NT2/D1 (cell line): Measurements from ENCODE around the gene SNX17.
"Not testable (repeated sequence)": the region's sequence is repeated elsewhere in the genome, so short reads cannot be mapped to it uniquely, and the experiment has no call there.

Experiments used
- DNase-seq: peaks from one replicate; pipeline ENCODE4 v3.0.0-alpha.2; 2011; ENCODE audit warnings: low read depth, low spot score
- H3K27me3 ChIP-seq: 2 replicates; pipeline ENCODE4 v1.6.0; 2011; ENCODE audit warnings: mild to moderate bottlenecking; ENCODE audit not compliant: insufficient read length, insufficient read depth
- H3K36me3 ChIP-seq: 2 replicates; pipeline ENCODE4 v1.6.1; 2011; ENCODE audit warnings: mild to moderate bottlenecking, low read length, mixed read lengths; ENCODE audit not compliant: insufficient read depth, insufficient read length
- H3K4me1 ChIP-seq: 2 replicates; pipeline ENCODE4 v1.5.1; 2011; ENCODE audit not compliant: insufficient read depth, insufficient read length
- H3K4me3 ChIP-seq: 2 replicates; pipeline ENCODE4 v1.5.1; 2011; ENCODE audit warnings: low read depth; ENCODE audit not compliant: insufficient read length
- H3K9ac ChIP-seq: 2 replicates; pipeline ENCODE4 v1.6.0; 2011; ENCODE audit warnings: low read depth; ENCODE audit not compliant: insufficient read length
- H3K9me3 ChIP-seq: 2 replicates; pipeline ENCODE4 v1.5.1; 2011; ENCODE audit warnings: mild to moderate bottlenecking, low read length; ENCODE audit not compliant: insufficient read depth
- SUZ12 ChIP-seq: IDR thresholded peaks from 2 replicates; pipeline ENCODE4 v1.6.1; 2011; ENCODE audit not compliant: insufficient read length, insufficient read depth; ENCODE audit errors: extremely low read depth
- YY1 ChIP-seq: IDR thresholded peaks from 2 replicates; pipeline ENCODE4 v1.6.1; 2011; ENCODE audit not compliant: insufficient read length, insufficient read depth
- ZNF274 ChIP-seq: IDR thresholded peaks from 2 replicates; pipeline ENCODE4 v1.6.1; 2011; ENCODE audit warnings: mild to moderate bottlenecking, low read depth, low read length

SNX17 gene

GRCh38 chr2:27335311-27335710 is 35.1 kb upstream of the SNX17 start:
- H3K27me3 ChIP-seq, result no peaks in the 10 kb centered on the region
- H3K36me3 ChIP-seq, result peaks cover 88% of the 10 kb centered on the region
- TF ChIP-seq SUZ12 (no peak), ZNF274 (no peak), YY1 (no peak)
- DNase-seq, result no peak
- H3K9me3 ChIP-seq, result no peaks in the 10 kb centered on the region
- H3K9ac ChIP-seq, result no peak overlapping the region
- H3K4me3 ChIP-seq, result no peak overlapping the region
- no peaks in the 10 kb centered on the region for H3K4me1 ChIP-seq

GRCh38 chr2:27336173-27336572 is 34.2 kb upstream of the SNX17 start:
- TF ChIP-seq YY1, result no peak
- no peak for TF ChIP-seq SUZ12
- no peaks in the 10 kb centered on the region for H3K27me3 ChIP-seq
- peaks cover 87% of the 10 kb centered on the region for H3K36me3 ChIP-seq
- no peaks in the 10 kb centered on the region for H3K4me1 ChIP-seq
- no peak for DNase-seq
- H3K9ac ChIP-seq, result no peak overlapping the region
- H3K9me3 ChIP-seq, result no peaks in the 10 kb centered on the region
- H3K4me3 ChIP-seq, result no peak overlapping the region

GRCh38 chr2:27347641-27348040 is 22.8 kb upstream of the SNX17 start:
- no peak for DNase-seq
- no peaks in the 10 kb centered on the region for H3K4me1 ChIP-seq
- no peak overlapping the region for H3K4me3 ChIP-seq
- no peaks in the 10 kb centered on the region for H3K9me3 ChIP-seq
- H3K27me3 ChIP-seq, result no peaks in the 10 kb centered on the region
- no peak for TF ChIP-seq SUZ12
- no peak for TF ChIP-seq YY1
- no peak for TF ChIP-seq ZNF274
- H3K36me3 ChIP-seq, result peaks cover 12% of the 10 kb centered on the region
- H3K9ac ChIP-seq, result no peak overlapping the region

- Histone ChIP-seq H3K36me3 (peaks cover 10% of the 10 kb centered on the region), H3K9me3 (no peaks in the 10 kb centered on the region), H3K27me3 (no peaks in the 10 kb centered on the region), H3K4me1 (no peaks in the 10 kb centered on the region), H3K9ac (no peak overlapping the region), H3K4me3 (no peak overlapping the region)
- no peak for DNase-seq
- TF ChIP-seq YY1, result no peak
- TF ChIP-seq SUZ12, result no peak
- no peak for TF ChIP-seq ZNF274
These were observed 20.2 kb upstream of the SNX17 start for GRCh38 chr2:27350106-27350693.

GRCh38 chr2:27351802-27352598 is 18.4 kb upstream of the SNX17 start:
- no peak for DNase-seq
- H3K27me3 ChIP-seq, result no peaks in the 10 kb centered on the region
- H3K4me3 ChIP-seq, result no peak overlapping the region
- H3K36me3 ChIP-seq, result peaks cover 10% of the 10 kb centered on the region
- no peaks in the 10 kb centered on the region for H3K9me3 ChIP-seq
- H3K4me1 ChIP-seq, result no peaks in the 10 kb centered on the region
- no peak overlapping the region for H3K9ac ChIP-seq
- no peak for TF ChIP-seq ZNF274
- TF ChIP-seq SUZ12, result no peak
- TF ChIP-seq YY1, result no peak

GRCh38 chr2:27353386-27353761 is 17.0 kb upstream of the SNX17 start:
- peaks cover 14% of the 10 kb centered on the region for H3K36me3 ChIP-seq
- not testable (repeated sequence) for H3K9me3 ChIP-seq, H3K9ac ChIP-seq, H3K4me3 ChIP-seq, H3K27me3 ChIP-seq, DNase-seq, H3K4me1 ChIP-seq

GRCh38 chr2:27353762-27354596 is 16.4 kb upstream of the SNX17 start:
- DNase-seq, result no peak
- Histone ChIP-seq H3K4me3 (no peak overlapping the region), H3K27me3 (no peaks in the 10 kb centered on the region), H3K36me3 (peaks cover 18% of the 10 kb centered on the region), H3K9me3 (0 out of 2 replicates have a peak, but pooled peaks cover 7% of the 10 kb centered on the region), H3K9ac (no peak overlapping the region), H3K4me1 (no peaks in the 10 kb centered on the region)
- no peak for TF ChIP-seq SUZ12
- TF ChIP-seq YY1, result no peak
- no peak for TF ChIP-seq ZNF274
